ENCODE data around the gene KANK4.

- TF ChIP-seq CTCF (IDR thresholded peaks at IDR 0.05; ENCODE audit: borderline replicate concordance, extremely low read depth, low read length, poor library complexity, severe bottlenecking) = no peak
- TF ChIP-seq EZH2 (IDR thresholded peaks at IDR 0.05; ENCODE audit: borderline replicate concordance, low read depth, low read length, severe bottlenecking) = no peak
Measured at GRCh38 chr1:62232871-62233278, 86.4 kb downstream of the KANK4 start.
